A673 (cell line): ENCODE data around the gene ELL. TPM values are rescaled to one million over a fixed set of nuclear protein-coding genes. Genes with fewer than 3 reads are reported as not detected.

Experiments used
- BruUV-seq: library from RNA; stranded (reverse); fragments of 400-500 nt; replicated peaks from 2 replicates; lab custom pipeline; 2021; lab: Mats Ljungman, UMichigan
- CTCF ChIA-PET: fragments of 300-600 bp; sonication (Branson Sonifier 250); formaldehyde crosslinking; loops from one replicate; lab custom pipeline; 2022; ENCODE audit warnings: antibody characterized with exemption; lab: Charles Lee
- POLR2A ChIA-PET: fragments of 300-600 bp; sonication (Branson Sonifier 250); formaldehyde crosslinking; loops from one replicate; lab custom pipeline; 2022; ENCODE audit warnings: antibody characterized with exemption; ENCODE audit not compliant: low non-redundant PET; lab: Charles Lee
- DNase-seq: peaks from one replicate; pipeline ENCODE4 v3.0.0-alpha.2; 2015; ENCODE audit warnings: low spot score
- H3K27ac ChIP-seq: fragments of 200-600 bp; sonication (generic); 2 replicates; pipeline ENCODE4 v1.5.1; 2016; ENCODE audit warnings: mixed run types, low read depth, mild to moderate bottlenecking, mixed read lengths, antibody characterized with exemption, low read length; ENCODE audit not compliant: poor library complexity, severe bottlenecking
- H3K27me3 ChIP-seq: fragments of 200-600 bp; sonication (generic); replicated peaks from 2 replicates; pipeline ENCODE4 v1.6.1; 2017; ENCODE audit warnings: mixed run types, low read depth, mild to moderate bottlenecking, mixed read lengths, antibody characterized with exemption, low read length; ENCODE audit not compliant: insufficient read depth, poor library complexity
- H3K36me3 ChIP-seq: fragments of 200-600 bp; sonication (generic); 2 replicates; pipeline ENCODE4 v1.6.1; 2016; ENCODE audit warnings: mixed run types, mild to moderate bottlenecking, mixed read lengths, antibody characterized with exemption, low read length; ENCODE audit not compliant: insufficient read depth, poor library complexity, severe bottlenecking
- H3K4me1 ChIP-seq: fragments of 200-600 bp; sonication (generic); 2 replicates; pipeline ENCODE4 v1.6.1; 2017; ENCODE audit warnings: mixed run types, mild to moderate bottlenecking, mixed read lengths, antibody characterized with exemption, low read length; ENCODE audit not compliant: insufficient read depth, poor library complexity, severe bottlenecking
- H3K4me3 ChIP-seq: fragments of 200-600 bp; sonication (generic); 2 replicates; pipeline ENCODE4 v1.5.1; 2016; ENCODE audit warnings: low read depth, mixed run types, mild to moderate bottlenecking, mixed read lengths, low read length; ENCODE audit not compliant: poor library complexity, severe bottlenecking
- H3K9me3 ChIP-seq: fragments of 200-600 bp; sonication (generic); 2 replicates; pipeline ENCODE4 v1.6.1; 2016; ENCODE audit warnings: mixed run types, low read depth, mild to moderate bottlenecking, mixed read lengths, antibody characterized with exemption, low read length; ENCODE audit not compliant: poor library complexity, severe bottlenecking
- EZH2 ChIP-seq: fragments of 200-600 bp; sonication (generic); IDR thresholded peaks from 2 replicates; pipeline ENCODE4 v1.6.1; 2017; ENCODE audit warnings: borderline replicate concordance, low read depth, mild to moderate bottlenecking, mixed read lengths, antibody characterized with exemption, low read length; ENCODE audit not compliant: poor library complexity, severe bottlenecking
- intact Hi-C: fragments of 100-400 bp; cut with micrococcal nuclease; formaldehyde crosslinking; loops from one replicate; pipeline ENCODE4 v1.10.0; 2022; ENCODE audit not compliant: unreplicated experiment
- total RNA-seq: library from RNA; stranded (reverse); gene quantifications from 2 replicates; pipeline ENCODE4 v1.2.3, GENCODE V29; 2021
- TF ChIP-seq, protein P1 (sequence below): fragments of 300-800, 200-600 bp; sonication (generic); conservative IDR thresholded peaks from 2 replicates; pipeline ENCODE4 v1.5.1; 2017; ENCODE audit warnings: low read depth, mild to moderate bottlenecking, antibody characterized with exemption, low read length, moderate library complexity, mixed read lengths

Gene ELL
- total RNA-seq, 1 experiment from 2014 or later, result 16.4 TPM

DNA sequence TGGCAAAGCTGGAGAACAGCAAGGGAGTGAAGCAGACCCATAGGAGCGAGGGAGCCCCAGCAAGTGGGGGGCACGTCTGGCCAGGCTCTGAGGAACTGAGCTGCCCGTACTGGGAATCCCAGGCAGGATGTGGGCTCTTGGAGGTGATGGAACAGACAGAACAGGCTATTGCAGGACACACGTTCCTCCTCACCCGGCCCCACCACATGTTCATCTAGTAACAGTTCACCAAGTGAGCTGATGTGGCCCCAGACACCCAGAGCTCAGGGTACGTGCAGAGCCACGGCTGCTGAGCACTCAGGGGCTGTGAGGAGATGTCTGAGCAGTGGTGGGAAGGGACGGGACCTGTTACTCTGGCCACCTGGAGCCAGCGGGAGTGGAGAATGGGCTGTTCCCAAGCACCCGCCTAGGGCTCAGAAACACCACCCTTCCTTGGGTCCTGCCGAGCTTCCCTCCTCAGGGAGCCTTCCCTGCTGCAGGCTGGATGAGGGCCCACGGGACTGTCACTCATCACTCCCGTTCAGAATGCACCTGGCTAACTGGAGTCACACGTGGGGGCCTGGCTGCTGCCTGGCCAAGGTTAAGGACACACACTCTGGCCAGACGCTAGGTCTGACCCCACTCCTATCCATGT, 18.4 kb downstream of the ELL start:
- ChIA-PET POLR2A (no interaction called here), CTCF (no interaction called here)
- Histone ChIP-seq H3K4me3 (no peak overlapping the region), H3K36me3 (no peaks in the 10 kb centered on the region), H3K27ac (no peak overlapping the region), H3K4me1 (no peaks in the 10 kb centered on the region), H3K9me3 (no peaks in the 10 kb centered on the region), H3K27me3 (no peaks in the 10 kb centered on the region)
- no peak for DNase-seq
- TF ChIP-seq, protein P1, sequence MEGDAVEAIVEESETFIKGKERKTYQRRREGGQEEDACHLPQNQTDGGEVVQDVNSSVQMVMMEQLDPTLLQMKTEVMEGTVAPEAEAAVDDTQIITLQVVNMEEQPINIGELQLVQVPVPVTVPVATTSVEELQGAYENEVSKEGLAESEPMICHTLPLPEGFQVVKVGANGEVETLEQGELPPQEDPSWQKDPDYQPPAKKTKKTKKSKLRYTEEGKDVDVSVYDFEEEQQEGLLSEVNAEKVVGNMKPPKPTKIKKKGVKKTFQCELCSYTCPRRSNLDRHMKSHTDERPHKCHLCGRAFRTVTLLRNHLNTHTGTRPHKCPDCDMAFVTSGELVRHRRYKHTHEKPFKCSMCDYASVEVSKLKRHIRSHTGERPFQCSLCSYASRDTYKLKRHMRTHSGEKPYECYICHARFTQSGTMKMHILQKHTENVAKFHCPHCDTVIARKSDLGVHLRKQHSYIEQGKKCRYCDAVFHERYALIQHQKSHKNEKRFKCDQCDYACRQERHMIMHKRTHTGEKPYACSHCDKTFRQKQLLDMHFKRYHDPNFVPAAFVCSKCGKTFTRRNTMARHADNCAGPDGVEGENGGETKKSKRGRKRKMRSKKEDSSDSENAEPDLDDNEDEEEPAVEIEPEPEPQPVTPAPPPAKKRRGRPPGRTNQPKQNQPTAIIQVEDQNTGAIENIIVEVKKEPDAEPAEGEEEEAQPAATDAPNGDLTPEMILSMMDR, result no peak
- no peak for TF ChIP-seq EZH2
- no TSS peak for BruUV-seq
- intact Hi-C loops, result no loop called here

DNA sequence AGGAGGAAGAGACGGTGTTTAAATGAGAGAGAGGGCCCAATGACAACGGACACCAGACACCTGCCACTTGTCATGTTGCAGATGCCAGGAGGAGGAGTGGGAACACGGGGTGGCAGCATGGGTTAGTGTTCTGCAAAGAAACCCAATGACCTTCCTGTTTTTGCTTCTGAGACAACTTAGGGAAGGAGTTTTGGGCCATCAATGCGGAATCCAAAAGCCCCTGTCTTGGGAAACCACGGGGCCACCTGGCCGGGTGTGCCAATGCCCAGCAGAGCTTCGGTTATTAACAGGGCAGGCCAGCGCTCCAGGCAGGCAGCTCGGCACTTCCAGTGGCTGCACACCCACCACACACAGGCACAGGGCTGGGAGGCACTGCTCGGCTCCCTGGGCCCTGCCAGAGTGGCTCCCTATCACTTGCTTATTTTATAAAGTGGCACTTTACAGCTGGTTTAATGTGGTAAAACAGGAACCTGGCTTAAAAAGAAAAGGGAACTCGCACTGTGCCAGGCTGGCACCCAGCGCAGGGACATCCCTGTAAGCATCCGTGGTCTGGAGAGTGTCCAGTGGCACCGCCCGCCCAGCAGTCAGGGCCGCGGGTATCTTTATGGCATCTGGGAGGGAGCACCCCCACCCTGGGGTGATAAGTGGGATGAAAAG, 19.1 kb downstream of the ELL start:
- H3K4me1 ChIP-seq, result no peaks in the 10 kb centered on the region
- no peak for DNase-seq
- no peaks in the 10 kb centered on the region for H3K9me3 ChIP-seq
- H3K36me3 ChIP-seq, result no peaks in the 10 kb centered on the region
- ChIA-PET POLR2A (no interaction called here), CTCF (no interaction called here)
- no peaks in the 10 kb centered on the region for H3K27me3 ChIP-seq
- no peak overlapping the region for H3K27ac ChIP-seq
- BruUV-seq, result no TSS peak
- intact Hi-C loops, result no loop called here
- no peak overlapping the region for H3K4me3 ChIP-seq
- TF ChIP-seq EZH2, result no peak
- TF ChIP-seq, protein P1, result no peak

DNA sequence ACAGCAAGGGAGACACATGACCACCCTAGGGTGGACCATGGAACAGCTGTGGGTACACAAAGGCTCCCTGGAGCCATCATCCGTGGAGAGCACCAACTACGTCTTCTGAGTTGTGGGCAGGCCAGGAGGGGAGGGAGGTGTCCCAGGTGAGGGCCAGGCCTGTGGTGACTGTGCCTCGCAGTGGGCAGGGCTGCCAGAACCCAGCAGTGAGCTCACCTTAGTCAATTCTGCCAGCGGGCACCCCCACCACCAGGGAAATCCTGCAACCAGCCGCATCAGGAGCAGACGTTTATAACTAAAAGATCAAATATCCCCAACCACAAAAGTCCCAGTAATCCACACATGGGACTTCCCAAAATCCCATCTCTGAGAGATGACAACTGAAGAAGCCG, 19.6 kb downstream of the ELL start:
- no peaks in the 10 kb centered on the region for H3K36me3 ChIP-seq
- H3K4me3 ChIP-seq, result no peak overlapping the region
- H3K4me1 ChIP-seq, result no peaks in the 10 kb centered on the region
- ChIA-PET POLR2A (no interaction called here), CTCF (no interaction called here)
- TF ChIP-seq EZH2, result no peak
- TF ChIP-seq, protein P1, result no peak
- no peaks in the 10 kb centered on the region for H3K27me3 ChIP-seq
- BruUV-seq, result no TSS peak
- H3K27ac ChIP-seq, result no peak overlapping the region
- intact Hi-C loops, result no loop called here
- H3K9me3 ChIP-seq, result no peaks in the 10 kb centered on the region
- DNase-seq, result no peak
